ENCODE results near the gene CNTN4. TPM values are rescaled to one million over a fixed set of nuclear protein-coding genes. Genes with fewer than 3 reads are reported as not detected.

CNTN4 gene
- total RNA-seq, 1 experiment from 2014 or later = 1.6 TPM

DNA sequence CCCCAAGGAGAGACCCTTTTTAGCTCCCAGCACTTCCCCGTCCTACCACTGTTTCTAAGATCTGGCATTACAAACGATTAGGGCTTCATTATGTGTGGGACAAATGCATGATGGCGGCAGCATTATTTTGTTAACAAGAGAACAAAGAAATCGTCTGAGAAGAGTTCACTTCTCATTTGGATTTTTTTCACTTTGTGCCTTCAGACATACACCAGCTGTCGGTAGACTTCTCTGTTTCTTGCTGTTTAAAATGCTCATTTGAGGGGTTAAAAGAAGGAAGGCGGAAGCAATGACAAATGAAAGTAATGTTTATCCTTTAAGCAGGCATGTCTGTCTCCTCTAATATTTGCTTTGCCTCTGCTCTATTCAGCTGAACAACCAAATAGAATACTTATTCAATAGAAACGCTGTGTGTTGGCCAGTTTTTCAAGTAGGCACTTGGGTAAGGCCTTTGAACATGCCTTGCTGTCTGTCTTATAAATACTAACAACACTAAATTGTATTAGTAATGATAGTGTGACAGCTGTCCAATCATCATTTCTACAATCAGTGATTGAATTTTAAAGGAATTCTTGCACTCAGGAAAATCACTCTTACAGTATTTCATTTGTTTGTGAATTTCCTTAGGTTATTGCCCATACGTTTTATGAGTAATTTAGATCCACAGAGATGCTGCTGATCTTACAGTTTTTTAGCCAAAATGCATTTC lies 629.1 kb downstream of the CNTN4 start:
- H3K23me2 ChIP-seq (ENCODE audit: insufficient read length, low read depth, low read length, poor library complexity, severe bottlenecking) = no peaks in the 10 kb centered on the region
- no peak overlapping the region for H3K4ac ChIP-seq (ENCODE audit: low read depth, low read length)
- H3K27me3 ChIP-seq (ENCODE audit: insufficient read depth, low read length) = no peaks in the 10 kb centered on the region
- no peak for DNase-seq
- no CpG with 5 or more reads among the region's 8 CpGs for WGBS (ENCODE audit: extremely low coverage, insufficient read length, low lambda C conversion rate)
- no peaks in the 10 kb centered on the region for H3K79me1 ChIP-seq (ENCODE audit: insufficient read depth, low read depth, low read length, poor library complexity, severe bottlenecking)
- Mint-ChIP-seq H3K36me3 (ENCODE audit: insufficient read depth in 1 of 3, low read depth in 3 of 3) (no peaks in the 10 kb centered on the region), H3K27ac (no peak overlapping the region), H3K4me1 (peaks cover 16 to 17% of the 10 kb centered on the region in 2 experiments), H3K9me3 (no peaks in the 10 kb centered on the region), H3K4me3 (no peak overlapping the region), H3K27me3 (ENCODE audit: low read depth) (no peaks in the 10 kb centered on the region)
- H2BK15ac ChIP-seq (ENCODE audit: low read depth, low read length) = no peak overlapping the region
- no peak overlapping the region for H3K56ac ChIP-seq (ENCODE audit: insufficient read length, low read depth, low read length)
- H3K23ac ChIP-seq (ENCODE audit: insufficient read length, low read depth, low read length) = no peak overlapping the region
- no peak overlapping the region for H4K5ac ChIP-seq (ENCODE audit: insufficient read length, low read depth, low read length)
- no peak overlapping the region for H3K14ac ChIP-seq (ENCODE audit: insufficient read depth, low read length)
- H3K4me2 ChIP-seq (ENCODE audit: insufficient read depth, insufficient read length, low read length) = no peak overlapping the region
- no peak overlapping the region for H3K9ac ChIP-seq (ENCODE audit: extremely low read depth, insufficient read length, low read length)
- TF ChIP-seq, protein P1, sequence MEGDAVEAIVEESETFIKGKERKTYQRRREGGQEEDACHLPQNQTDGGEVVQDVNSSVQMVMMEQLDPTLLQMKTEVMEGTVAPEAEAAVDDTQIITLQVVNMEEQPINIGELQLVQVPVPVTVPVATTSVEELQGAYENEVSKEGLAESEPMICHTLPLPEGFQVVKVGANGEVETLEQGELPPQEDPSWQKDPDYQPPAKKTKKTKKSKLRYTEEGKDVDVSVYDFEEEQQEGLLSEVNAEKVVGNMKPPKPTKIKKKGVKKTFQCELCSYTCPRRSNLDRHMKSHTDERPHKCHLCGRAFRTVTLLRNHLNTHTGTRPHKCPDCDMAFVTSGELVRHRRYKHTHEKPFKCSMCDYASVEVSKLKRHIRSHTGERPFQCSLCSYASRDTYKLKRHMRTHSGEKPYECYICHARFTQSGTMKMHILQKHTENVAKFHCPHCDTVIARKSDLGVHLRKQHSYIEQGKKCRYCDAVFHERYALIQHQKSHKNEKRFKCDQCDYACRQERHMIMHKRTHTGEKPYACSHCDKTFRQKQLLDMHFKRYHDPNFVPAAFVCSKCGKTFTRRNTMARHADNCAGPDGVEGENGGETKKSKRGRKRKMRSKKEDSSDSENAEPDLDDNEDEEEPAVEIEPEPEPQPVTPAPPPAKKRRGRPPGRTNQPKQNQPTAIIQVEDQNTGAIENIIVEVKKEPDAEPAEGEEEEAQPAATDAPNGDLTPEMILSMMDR (conservative IDR thresholded peaks at IDR 0.05) = no peak
- no peak overlapping the region for H3T11ph ChIP-seq (ENCODE audit: low read length)
- peaks cover 2% of the 10 kb centered on the region; the same call in 1 of the 2 replicates for H3K4me1 ChIP-seq (ENCODE audit: insufficient read depth, low read length)
- H3K27ac ChIP-seq (ENCODE audit: insufficient read length, low read depth, low read length) = no peak overlapping the region
- no peak overlapping the region for H4K8ac ChIP-seq (replicated peaks; ENCODE audit: insufficient read length, low read depth, low read length)
- no peak overlapping the region for H4K91ac ChIP-seq (ENCODE audit: insufficient read length, low read depth, low read length)
- no peak overlapping the region for H3K18ac ChIP-seq (ENCODE audit: insufficient read length, low read depth, low read length)
- no peaks in the 10 kb centered on the region for H3K9me3 ChIP-seq (ENCODE audit: control insufficient read depth, low read depth, low read length)
- no peaks in the 10 kb centered on the region for H3K79me2 ChIP-seq (ENCODE audit: insufficient read depth, low read length)
- H2BK12ac ChIP-seq (ENCODE audit: insufficient read length, low read depth, low read length) = no peak overlapping the region
- H2BK120ac ChIP-seq (ENCODE audit: low read depth, low read length, poor library complexity, severe bottlenecking) = no peak overlapping the region
- H4K20me1 ChIP-seq (ENCODE audit: control insufficient read depth, insufficient read depth, insufficient read length) = no peaks in the 10 kb centered on the region
- no peak overlapping the region for H2AK5ac ChIP-seq (ENCODE audit: insufficient read length, low read length)
- H2BK20ac ChIP-seq (ENCODE audit: low read depth, low read length, poor library complexity, severe bottlenecking) = no peak overlapping the region
- no peak overlapping the region for H2AFZ ChIP-seq (ENCODE audit: low read length)
- H2BK5ac ChIP-seq (ENCODE audit: insufficient read length, low read length) = no peak overlapping the region

Measured in H9 (cell line).